Stimulated activated CD8-positive, alpha-beta memory T cell treated with anti-CD3 and anti-CD28 coated beads, Interleukin-7, amount 100 ng/mL, for 48 hours (primary cell): ENCODE data around the gene NR1H2.
"Not testable (repeated sequence)": the region's sequence is repeated elsewhere in the genome, so short reads cannot be mapped to it uniquely, and the experiment has no call there.

Experiments
- DNase-seq, 2 donors: peaks; one replicate each; pipeline ENCODE4 v3.0.0-alpha.2; 2020; ENCODE audit warnings: low read depth in 1 of 2; ENCODE audit errors: extremely low read depth in 1 of 2

NR1H2 gene

GRCh38 chr19:50344661-50345318 lies 31.5 kb upstream of the NR1H2 start:
- DNase-seq, result no peak

- DNase-seq, result not testable (repeated sequence)
Measured at GRCh38 chr19:50347089-50347581, 29.1 kb upstream of the NR1H2 start.

DNA sequence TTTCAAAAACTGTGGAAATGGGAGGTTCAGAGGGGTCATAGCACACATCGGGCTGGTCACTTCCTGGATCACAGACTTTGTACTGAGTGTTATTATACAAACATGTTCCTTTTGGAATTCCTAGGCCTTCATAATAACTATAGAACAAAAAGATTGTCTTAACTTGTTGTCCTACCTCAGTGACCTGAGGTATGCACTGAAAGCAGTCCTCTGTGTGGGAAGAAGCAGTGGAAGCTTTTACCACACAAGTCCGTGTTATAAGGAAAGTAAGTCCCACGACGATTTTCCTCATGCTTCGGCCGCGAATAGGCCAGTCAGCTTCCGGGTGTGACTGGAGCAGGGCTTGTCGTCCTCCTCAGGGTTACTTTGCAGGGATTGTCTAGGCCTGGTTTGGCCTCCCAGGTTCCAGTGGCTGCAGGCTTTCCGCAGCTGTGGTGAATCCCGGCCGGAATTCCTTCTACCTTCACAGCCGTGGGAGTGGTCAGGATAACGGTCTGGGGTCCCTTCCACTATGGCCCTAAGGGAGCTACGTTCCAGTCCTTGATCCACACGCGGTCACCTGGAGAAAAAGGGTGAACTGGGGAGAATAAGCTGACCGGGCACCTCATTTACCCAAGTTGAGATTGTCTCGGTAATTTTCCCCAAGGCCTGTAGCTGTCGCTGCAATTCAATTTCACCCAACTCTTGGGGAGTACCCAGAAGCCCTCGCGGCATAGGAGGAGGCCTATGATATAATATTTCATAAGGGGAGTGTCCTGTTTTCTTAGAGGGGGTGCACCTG lies 26.8 kb upstream of the NR1H2 start:
- no peak for DNase-seq

GRCh38 chr19:50352242-50352641 lies 24.0 kb upstream of the NR1H2 start:
- no peak for DNase-seq

DNA sequence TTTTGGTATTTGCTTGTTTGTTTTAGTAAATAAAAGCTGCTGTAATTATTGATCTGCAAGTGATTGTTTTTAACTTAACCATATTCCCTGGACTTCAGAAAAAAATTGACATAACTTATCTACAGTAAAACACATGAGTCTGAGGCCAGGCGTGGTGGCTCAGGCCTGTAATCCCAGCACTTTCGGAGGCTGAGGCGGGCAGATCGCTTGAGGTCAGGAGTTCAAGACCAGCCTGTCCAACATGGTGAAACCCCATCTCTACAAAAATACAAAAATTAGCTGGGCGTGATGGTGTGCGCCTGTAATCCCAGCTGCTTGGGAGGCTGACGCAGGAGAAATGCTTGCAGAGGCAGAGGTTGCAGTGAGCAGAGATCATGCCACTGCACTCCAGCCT lies 22.8 kb upstream of the NR1H2 start:
- DNase-seq, result not testable (repeated sequence)

GRCh38 chr19:50356691-50357177 lies 19.5 kb upstream of the NR1H2 start:
- no peak for DNase-seq

DNA sequence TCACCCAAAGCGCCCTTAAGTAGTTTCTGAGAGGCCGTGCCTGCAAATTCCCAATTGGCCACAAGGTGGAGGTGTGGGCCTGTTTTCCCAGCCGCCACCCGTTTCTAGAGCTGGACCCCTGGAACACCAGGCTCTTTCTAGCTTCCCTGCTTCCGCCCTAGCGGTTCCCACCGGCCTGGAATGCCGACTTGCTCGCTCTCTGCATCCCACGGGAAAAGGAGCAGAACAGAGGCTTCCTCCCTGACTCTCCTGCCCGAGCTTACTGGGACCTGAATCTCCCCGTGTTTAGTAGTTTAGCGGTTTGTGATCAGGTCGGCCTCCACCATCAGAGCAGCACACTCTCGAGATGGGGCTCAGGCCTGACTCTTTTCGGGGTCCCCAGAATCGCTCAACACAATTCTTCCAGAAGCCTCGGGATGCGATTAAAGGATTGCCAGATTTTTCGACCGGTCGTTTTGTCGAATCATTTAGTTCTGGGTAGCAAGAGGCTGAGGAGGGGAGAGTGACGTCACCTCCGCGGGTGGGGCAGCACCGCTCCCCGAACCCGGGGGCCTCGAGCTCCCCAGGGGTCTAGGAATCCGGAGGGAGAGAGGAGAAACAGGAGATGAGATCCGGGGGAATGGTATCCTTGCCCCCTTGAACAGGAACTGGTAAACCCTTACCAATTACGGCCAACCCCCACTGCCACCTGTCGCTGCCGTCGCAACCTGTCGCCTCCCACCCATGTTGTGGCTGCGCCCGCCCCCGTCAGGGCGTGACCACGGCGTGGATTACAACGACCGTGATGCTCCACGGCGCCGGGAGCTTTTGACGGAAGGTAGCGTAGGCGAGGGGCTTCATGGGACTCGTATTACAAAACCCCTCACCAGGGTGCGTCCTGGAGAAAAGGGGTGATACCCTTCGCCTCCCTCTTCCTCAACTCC lies 18.8 kb upstream of the NR1H2 start:
- DNase-seq, result peak; percentile 74 to 88

DNA sequence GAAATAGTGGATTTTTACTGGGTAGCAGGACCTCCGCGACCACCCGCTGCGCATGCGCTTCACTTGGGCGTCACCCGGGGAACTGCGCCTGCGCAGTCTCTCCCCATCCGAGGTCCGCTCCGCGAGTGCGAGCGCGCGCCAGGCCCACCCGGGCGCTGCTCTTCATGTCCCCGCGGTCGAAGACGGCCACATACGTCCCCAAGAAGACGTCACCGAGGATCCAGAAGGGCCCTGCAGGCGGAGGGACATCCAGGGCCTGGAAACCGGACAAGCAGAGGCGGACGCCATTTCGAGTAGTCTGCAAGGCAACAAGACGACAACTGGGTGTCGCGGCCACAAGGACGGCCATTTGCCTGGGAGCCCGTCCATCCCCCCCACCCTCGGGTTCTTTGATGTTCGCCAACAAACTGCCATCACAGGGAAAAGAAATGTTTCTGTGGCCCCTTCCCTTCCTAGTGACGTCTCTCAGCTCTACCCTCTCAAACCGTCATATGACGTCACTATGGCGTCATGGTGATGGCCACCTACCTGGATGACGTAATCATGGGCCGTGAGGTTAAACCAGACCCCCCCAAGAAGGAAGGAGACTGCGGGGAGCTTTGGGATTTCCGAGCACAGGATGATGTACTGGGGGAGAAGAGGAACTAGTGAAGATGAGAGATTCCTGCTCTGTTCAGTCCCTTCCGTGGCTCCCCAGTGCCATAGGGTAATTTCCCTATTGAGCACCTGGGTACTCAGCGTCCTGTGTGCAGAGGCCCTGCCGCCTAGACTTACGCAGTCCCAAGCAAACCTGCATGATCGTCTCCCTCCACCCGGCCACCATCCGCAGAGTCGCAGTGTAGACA lies 17.6 kb upstream of the NR1H2 start:
- peak in 1 of 2 donors; percentile 54 for DNase-seq

DNA sequence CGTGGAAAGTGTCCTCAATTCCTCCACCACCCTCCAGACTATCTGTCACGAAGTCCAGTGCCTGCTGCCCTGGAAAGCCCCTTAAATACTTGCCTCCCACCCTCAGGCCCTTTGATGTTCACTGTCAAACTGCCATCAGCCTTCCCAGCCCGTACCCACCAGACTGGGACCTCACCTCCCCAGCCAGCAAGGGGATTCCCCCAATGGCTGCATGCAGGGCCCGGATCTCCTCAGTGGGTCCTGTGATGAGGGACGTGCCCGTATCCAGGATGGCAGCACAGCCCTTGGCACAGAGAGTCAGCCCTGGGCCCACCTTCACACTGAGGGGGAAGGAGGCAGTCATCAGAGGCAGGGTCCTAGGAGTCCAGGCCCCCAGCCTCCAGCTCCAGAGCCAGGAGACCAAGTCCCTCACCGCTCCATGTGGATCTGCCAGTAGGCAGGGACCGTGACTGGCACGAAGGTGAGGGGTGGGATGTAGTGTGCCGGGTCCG lies 16.9 kb upstream of the NR1H2 start:
- DNase-seq, result no peak

DNA sequence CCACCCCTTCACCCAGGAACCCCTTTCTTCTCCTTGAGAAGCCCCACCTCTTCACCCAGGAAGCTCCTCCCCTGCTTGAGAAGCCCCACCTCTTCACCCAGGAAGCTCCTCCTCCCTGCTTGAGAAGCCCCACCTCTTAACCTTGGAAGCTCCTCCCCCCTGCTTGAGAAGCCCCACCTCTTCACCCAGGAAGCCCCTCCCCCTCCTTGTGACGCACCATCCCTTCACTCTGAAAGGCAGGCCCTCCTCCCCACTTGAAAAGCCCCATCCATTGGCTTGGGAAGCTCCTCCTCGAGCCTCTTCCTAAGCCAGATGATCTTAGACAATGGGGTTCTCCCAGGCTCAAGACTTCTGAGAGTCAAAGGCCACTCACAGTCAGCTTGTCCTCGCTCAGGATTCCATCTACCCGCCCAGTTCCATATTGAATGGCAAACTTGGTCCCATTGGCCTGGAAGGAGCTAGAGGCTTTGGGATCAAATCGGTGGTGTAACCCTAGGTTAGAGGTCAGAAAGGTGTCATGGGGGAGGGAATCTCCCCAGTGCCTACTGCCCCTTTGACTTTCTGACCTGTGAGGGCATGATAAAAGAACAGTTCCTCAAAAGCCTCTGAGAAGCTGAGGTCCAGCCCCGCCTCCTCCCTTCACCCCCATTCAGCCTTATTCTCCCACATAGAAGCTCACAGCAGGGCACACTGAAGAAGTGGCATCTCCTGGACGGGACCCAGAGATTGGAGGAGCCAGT lies 14.8 kb upstream of the NR1H2 start:
- peak in 1 of 2 donors; percentile 36 for DNase-seq

- DNase-seq, result no peak
Measured at GRCh38 chr19:50362030-50362412, 14.2 kb upstream of the NR1H2 start.

- DNase-seq, result peak in 1 of 2 donors; percentile 74
Measured at GRCh38 chr19:50362656-50363424, 13.4 kb upstream of the NR1H2 start.

DNA sequence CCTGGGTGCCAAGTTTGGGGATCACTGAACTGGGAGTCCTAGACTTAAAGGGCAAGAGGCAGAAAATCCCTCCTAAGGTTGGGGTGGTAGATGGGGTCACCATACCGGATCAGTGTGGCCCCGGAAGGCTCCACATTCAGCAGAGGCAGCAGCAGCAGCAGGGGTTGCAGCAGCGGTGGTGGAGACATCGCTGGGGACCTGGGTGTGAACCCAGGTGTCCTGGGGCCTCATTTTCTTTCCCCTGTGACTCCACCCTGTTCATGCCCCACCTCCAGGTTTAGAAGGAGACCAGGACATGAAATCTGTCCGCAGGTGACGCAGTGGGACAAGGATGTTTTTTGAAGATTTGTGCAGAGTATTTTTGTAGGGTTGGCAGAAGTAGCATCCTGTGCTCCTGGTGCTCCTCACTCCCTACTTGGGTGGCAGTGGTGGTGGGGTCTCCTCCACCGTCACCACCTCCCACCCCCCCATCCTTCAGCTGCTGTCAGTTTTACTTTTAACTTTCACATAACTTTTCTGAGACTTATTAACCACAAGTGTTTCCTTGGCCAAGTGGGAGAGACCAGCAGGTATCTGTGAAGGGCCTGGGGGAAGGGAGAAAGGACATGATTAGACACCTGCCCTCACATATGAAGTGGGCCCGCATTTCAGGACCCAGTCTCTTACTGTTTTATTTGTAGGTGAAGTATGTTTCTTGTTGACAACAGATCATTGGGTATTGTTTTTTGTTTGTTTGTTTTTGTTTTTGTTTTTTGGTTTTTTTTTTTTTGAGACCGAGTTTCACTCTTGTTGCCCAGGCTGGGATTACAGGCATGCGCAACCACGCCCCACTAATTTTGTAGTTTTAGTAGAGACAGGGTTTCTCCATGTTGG lies 10.6 kb upstream of the NR1H2 start, which contains the start of gene NAPSA:
Gene NAPSA (minus strand): TSS at position 206 of the 873 bp plus-strand sequence. CDS start 18 bp downstream, at position 188.
- DNase-seq, result no peak

- peak in 1 of 2 donors; percentile 64 for DNase-seq
Measured at GRCh38 chr19:50368649-50369570, 7.3 kb upstream of the NR1H2 start.

DNA sequence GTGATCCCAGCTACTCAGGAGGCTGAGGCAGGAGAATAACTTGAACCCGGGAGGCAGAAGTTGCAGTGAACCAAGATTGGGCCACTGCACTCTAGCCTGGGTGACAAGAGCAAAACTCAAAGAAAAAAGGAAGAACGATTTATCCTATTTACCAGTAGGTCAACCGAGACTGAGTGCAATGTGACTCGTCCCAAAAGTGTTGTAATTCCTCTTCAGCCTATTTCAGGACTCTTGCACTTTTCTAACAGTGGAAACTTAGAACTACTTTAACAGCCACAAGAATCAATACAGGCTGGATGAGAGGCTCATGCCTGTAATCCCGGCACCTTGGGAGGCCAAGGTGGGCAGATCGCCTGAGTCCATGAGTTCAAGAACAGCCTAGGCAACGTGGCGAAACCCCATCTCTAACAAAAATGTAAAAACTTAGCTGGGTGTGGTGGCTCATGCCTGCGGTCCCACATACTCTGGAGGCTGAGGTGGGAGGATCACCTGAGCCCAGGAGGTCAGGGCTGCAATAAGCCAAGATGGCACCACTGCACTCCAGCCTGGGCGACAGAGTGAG lies 4.3 kb upstream of the NR1H2 start:
- no peak for DNase-seq

GRCh38 chr19:50377051-50377461 lies 799 bp downstream of the NR1H2 start:
- peak in 1 of 2 donors; percentile 40 for DNase-seq
